Trophoblast cell (in vitro differentiated cells and primary cell): ENCODE data around the gene SEC22A.

ENCODE experiments used
- DNase-seq, 2 donors: peaks; one replicate each; pipeline ENCODE4 v3.0.0-alpha.2; 2016
- H2AFZ ChIP-seq: 2 replicates; pipeline ENCODE4 v1.6.1; 2013; ENCODE audit warnings: low read length, moderate library complexity, mild to moderate bottlenecking; ENCODE audit not compliant: insufficient read depth, poor library complexity
- H2AK5ac ChIP-seq: 2 replicates; pipeline ENCODE4 v1.6.1; 2013; ENCODE audit warnings: mild to moderate bottlenecking, low read length
- H2BK120ac ChIP-seq: 2 replicates; pipeline ENCODE4 v1.6.1; 2013; ENCODE audit warnings: low read length, mild to moderate bottlenecking, moderate library complexity; ENCODE audit not compliant: insufficient read depth, poor library complexity
- H2BK12ac ChIP-seq: 2 replicates; pipeline ENCODE4 v1.6.1; 2013; ENCODE audit warnings: mild to moderate bottlenecking, low read length, moderate library complexity
- H2BK5ac ChIP-seq: 2 replicates; pipeline ENCODE4 v1.6.1; 2013; ENCODE audit warnings: low read length, low read depth, moderate library complexity, mild to moderate bottlenecking; ENCODE audit not compliant: poor library complexity
- H3K14ac ChIP-seq: 2 replicates; pipeline ENCODE4 v1.6.1; 2013; ENCODE audit warnings: mild to moderate bottlenecking, low read length
- H3K18ac ChIP-seq: 2 replicates; pipeline ENCODE4 v1.6.1; 2013; ENCODE audit warnings: mild to moderate bottlenecking, low read length
- H3K23ac ChIP-seq: 2 replicates; pipeline ENCODE4 v1.6.1; 2013; ENCODE audit warnings: low read length
- H3K27ac ChIP-seq: 2 replicates; pipeline ENCODE4 v1.5.1; 2013; ENCODE audit warnings: low read depth, mild to moderate bottlenecking, inconsistent platforms, low read length, moderate library complexity
- H3K27me3 ChIP-seq: 2 replicates; pipeline ENCODE4 v1.6.1; 2013; ENCODE audit warnings: inconsistent platforms, mild to moderate bottlenecking, low read length, moderate library complexity; ENCODE audit not compliant: insufficient read depth
- H3K36me3 ChIP-seq, 2 experiments: 1 replicate in 1 of 2; 2 replicates in 1 of 2; pipeline ENCODE4 v1.6.1; 2013; ENCODE audit warnings: low read length in 2 of 2, mild to moderate bottlenecking in 2 of 2, moderate library complexity in 1 of 2; ENCODE audit not compliant: insufficient read depth in 2 of 2, control insufficient read depth in 1 of 2
- H3K4ac ChIP-seq: 2 replicates; pipeline ENCODE4 v1.6.1; 2013; ENCODE audit warnings: low read depth, mild to moderate bottlenecking, low read length, moderate library complexity
- H3K4me1 ChIP-seq, 2 experiments: 1 replicate in 1 of 2; 2 replicates in 1 of 2; pipeline ENCODE4 v1.6.1; 2013; ENCODE audit warnings: low read length in 2 of 2, mild to moderate bottlenecking in 2 of 2, moderate library complexity in 1 of 2; ENCODE audit not compliant: insufficient read depth in 2 of 2, control insufficient read depth in 1 of 2
- H3K4me2 ChIP-seq: 2 replicates; pipeline ENCODE4 v1.6.1; 2013; ENCODE audit warnings: inconsistent platforms, mild to moderate bottlenecking, low read length, moderate library complexity
- H3K4me3 ChIP-seq: 2 replicates; pipeline ENCODE4 v1.5.1; 2013; ENCODE audit warnings: mild to moderate bottlenecking, low read depth, low read length, inconsistent platforms
- H3K79me1 ChIP-seq: one replicate; pipeline ENCODE4 v1.6.1; 2013; ENCODE audit warnings: low read length
- H3K79me2 ChIP-seq: 2 replicates; pipeline ENCODE4 v1.6.1; 2013; ENCODE audit warnings: low read length, mild to moderate bottlenecking; ENCODE audit not compliant: control insufficient read depth, insufficient read depth, poor library complexity
- H3K9ac ChIP-seq: 2 replicates; pipeline ENCODE4 v1.6.1; 2013; ENCODE audit warnings: mild to moderate bottlenecking, low read length
- H3K9me3 ChIP-seq: 2 replicates; pipeline ENCODE4 v1.6.1; 2013; ENCODE audit warnings: low read depth, mild to moderate bottlenecking, control low read depth, inconsistent platforms, low read length; ENCODE audit not compliant: insufficient read depth
- H4K12ac ChIP-seq: 2 replicates; pipeline ENCODE4 v1.6.1; 2013; ENCODE audit warnings: low read depth, mild to moderate bottlenecking, low read length, moderate library complexity
- H4K8ac ChIP-seq: 2 replicates; pipeline ENCODE4 v1.6.1; 2013; ENCODE audit warnings: low read depth, mild to moderate bottlenecking, low read length, moderate library complexity
- H4K91ac ChIP-seq: one replicate; pipeline ENCODE4 v1.6.1; 2013; ENCODE audit warnings: low read depth, mild to moderate bottlenecking, low read length, moderate library complexity
- WGBS: extraction: QIAGEN DNeasy Blood & Tissue Kit; methylation state at CpG from one replicate; pipeline ENCODE4 v1.1.7; 2013; ENCODE audit warnings: missing lambda C conversion rate; ENCODE audit not compliant: insufficient read length, insufficient coverage; ENCODE audit errors: extremely low coverage; 5-methylcytosine and 5-hydroxymethylcytosine counted together

The SEC22A gene

DNA sequence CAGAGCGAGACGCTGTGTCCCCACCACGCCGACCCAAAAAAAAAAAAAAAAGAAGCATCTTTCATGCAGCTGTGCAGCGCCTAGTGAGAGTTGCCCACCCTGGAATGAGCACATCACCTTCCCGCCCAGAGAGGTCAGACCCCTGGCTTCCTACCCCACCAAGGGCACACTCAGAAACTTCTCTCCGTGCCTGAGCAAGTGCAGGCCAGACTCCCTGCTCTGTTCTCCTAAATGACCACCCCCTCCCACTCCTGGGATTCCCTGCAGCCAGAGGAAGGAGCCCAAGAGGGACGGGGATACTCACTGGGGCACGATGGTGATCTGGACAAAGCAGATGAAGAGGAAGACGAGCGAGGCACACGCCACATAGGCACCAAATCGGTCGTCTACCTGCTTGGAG, 116.0 kb downstream of the SEC22A start:
- H2AK5ac ChIP-seq, result no peak overlapping the region
- no peak overlapping the region for H2AFZ ChIP-seq
- no peak overlapping the region for H3K18ac ChIP-seq
- no peaks in the 10 kb centered on the region for H3K27me3 ChIP-seq
- no peak overlapping the region for H3K27ac ChIP-seq
- no peak overlapping the region for H3K4me3 ChIP-seq
- H2BK5ac ChIP-seq, result no peak overlapping the region
- peaks cover 2% of the 10 kb centered on the region for H3K9me3 ChIP-seq
- WGBS, result no CpG with 5 or more reads among the region's 14 CpGs
- no peak overlapping the region for H3K4me2 ChIP-seq
- no peak overlapping the region for H4K8ac ChIP-seq
- H3K4ac ChIP-seq, result no peak overlapping the region
- H3K9ac ChIP-seq, result no peak overlapping the region
- no peak overlapping the region for H4K91ac ChIP-seq
- H3K36me3 ChIP-seq, result no peaks in the 10 kb centered on the region
- no peak overlapping the region for H3K14ac ChIP-seq
- H3K23ac ChIP-seq, result no peak overlapping the region
- H3K79me1 ChIP-seq, result no peaks in the 10 kb centered on the region
- H2BK12ac ChIP-seq, result no peak overlapping the region
- no peak overlapping the region for H4K12ac ChIP-seq
- H2BK120ac ChIP-seq, result no peak overlapping the region
- no peaks in the 10 kb centered on the region for H3K79me2 ChIP-seq
- DNase-seq, result no peak
- H3K4me1 ChIP-seq, result no peaks in the 10 kb centered on the region

DNA sequence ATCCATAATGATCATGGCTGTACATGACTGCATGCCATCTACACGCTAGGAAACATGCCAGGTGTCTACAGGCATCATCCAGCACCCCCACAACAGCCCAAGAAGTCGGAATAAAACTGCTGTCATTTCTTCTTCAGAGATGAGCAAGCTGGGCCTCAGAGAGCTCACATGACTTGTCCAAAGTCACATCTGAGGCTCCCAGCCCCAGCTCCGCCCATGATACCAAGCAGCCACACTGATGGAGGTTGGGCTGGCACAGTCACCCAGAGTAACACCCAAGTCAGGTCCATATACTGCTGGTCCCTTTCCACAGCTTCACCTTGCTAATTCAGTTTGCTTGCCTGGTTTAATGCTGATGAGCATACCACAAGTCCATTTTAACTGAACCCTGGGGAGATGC, 116.6 kb downstream of the SEC22A start:
- Histone ChIP-seq H3K27me3 (no peaks in the 10 kb centered on the region), H3K4ac (no peak overlapping the region)

DNA sequence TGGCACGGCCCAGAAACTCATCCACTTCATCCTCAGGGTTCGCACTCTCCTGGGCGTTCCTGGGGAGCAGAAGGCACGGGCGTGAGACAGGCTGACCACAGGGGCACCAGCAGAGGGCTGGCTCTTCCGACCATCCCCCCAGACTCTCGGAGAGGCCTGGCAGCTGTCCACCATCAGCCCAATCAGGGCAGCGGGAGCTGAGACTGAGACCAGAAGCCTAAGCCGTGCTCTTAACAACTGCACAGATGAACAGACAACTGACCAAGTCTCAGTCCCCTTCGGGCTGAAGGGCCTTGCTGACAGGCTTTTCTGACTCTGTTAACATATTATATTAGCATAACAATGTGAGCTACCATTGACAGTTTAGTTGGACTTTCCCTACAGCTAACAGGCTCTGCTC, 118.0 kb downstream of the SEC22A start:
- Histone ChIP-seq H2BK5ac (no peak overlapping the region), H3K4ac (no peak overlapping the region), H3K4me3 (no peak overlapping the region), H3K18ac (no peak overlapping the region), H2BK12ac (no peak overlapping the region), H3K9me3 (peaks cover 2% of the 10 kb centered on the region), H3K36me3 (no peaks in the 10 kb centered on the region), H3K27me3 (no peaks in the 10 kb centered on the region), H4K91ac (no peak overlapping the region), H2AK5ac (no peak overlapping the region), H3K14ac (no peak overlapping the region), H3K4me2 (no peak overlapping the region), H2BK120ac (no peak overlapping the region), H3K79me1 (no peaks in the 10 kb centered on the region), H4K12ac (no peak overlapping the region), H3K9ac (no peak overlapping the region), H3K79me2 (no peaks in the 10 kb centered on the region), H3K23ac (no peak overlapping the region), H2AFZ (no peak overlapping the region), H3K27ac (no peak overlapping the region), H3K4me1 (no peaks in the 10 kb centered on the region), H4K8ac (no peak overlapping the region)
- DNase-seq, result no peak
- WGBS, result no CpG with 5 or more reads among the region's 10 CpGs

More for the DNA sequence above, 116.6 kb downstream of the SEC22A start:
- no peaks in the 10 kb centered on the region for H3K4me1 ChIP-seq
- no peak overlapping the region for H3K4me3 ChIP-seq
- no peak overlapping the region for H2BK12ac ChIP-seq
- peaks cover 2% of the 10 kb centered on the region for H3K9me3 ChIP-seq
- no peaks in the 10 kb centered on the region for H3K36me3 ChIP-seq
- H4K8ac ChIP-seq, result no peak overlapping the region
- H3K79me2 ChIP-seq, result no peaks in the 10 kb centered on the region
- no CpG with 5 or more reads among the region's 3 CpGs for WGBS
- H3K79me1 ChIP-seq, result no peaks in the 10 kb centered on the region
- H3K18ac ChIP-seq, result no peak overlapping the region
- no peak overlapping the region for H2AFZ ChIP-seq
- H2BK5ac ChIP-seq, result no peak overlapping the region
- H3K14ac ChIP-seq, result no peak overlapping the region
- H3K23ac ChIP-seq, result no peak overlapping the region
- no peak overlapping the region for H4K91ac ChIP-seq
- H3K4me2 ChIP-seq, result no peak overlapping the region
- no peak overlapping the region for H3K27ac ChIP-seq
- DNase-seq, result no peak
- H2AK5ac ChIP-seq, result no peak overlapping the region
- no peak overlapping the region for H4K12ac ChIP-seq
- no peak overlapping the region for H2BK120ac ChIP-seq
- no peak overlapping the region for H3K9ac ChIP-seq

DNA sequence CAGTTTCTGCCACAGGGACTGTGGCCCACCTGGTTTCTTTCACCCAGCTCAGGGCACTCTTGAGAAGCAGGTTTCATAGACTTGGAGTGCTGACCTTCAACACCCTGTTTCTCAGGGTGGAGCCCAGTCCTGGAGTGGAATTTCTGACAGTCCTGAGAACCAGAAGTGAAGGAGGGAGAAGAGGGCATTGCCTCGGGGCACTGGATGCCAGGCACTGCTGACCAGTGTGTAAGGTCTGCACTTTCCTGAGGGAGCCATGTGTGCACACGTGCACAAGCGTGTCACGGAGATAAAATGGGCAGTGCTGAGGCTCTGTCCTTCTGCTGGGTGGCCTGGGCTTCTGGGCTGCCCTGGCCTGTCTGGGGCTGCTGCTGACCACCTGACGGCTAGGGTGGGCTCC, 118.5 kb downstream of the SEC22A start:
- Histone ChIP-seq H3K4me1 (no peaks in the 10 kb centered on the region), H3K9me3 (peaks cover 2% of the 10 kb centered on the region), H2AFZ (no peak overlapping the region), H2BK5ac (no peak overlapping the region), H3K4me3 (no peak overlapping the region), H3K23ac (no peak overlapping the region), H2BK12ac (no peak overlapping the region), H3K79me2 (no peaks in the 10 kb centered on the region), H3K27me3 (no peaks in the 10 kb centered on the region), H4K91ac (no peak overlapping the region), H4K12ac (no peak overlapping the region), H3K79me1 (no peaks in the 10 kb centered on the region), H3K4me2 (no peak overlapping the region), H3K4ac (no peak overlapping the region), H3K9ac (no peak overlapping the region), H3K36me3 (no peaks in the 10 kb centered on the region), H3K18ac (no peak overlapping the region), H2AK5ac (no peak overlapping the region), H3K14ac (no peak overlapping the region), H4K8ac (no peak overlapping the region), H2BK120ac (no peak overlapping the region), H3K27ac (no peak overlapping the region)
- WGBS, result no CpG with 5 or more reads among the region's 5 CpGs
- no peak for DNase-seq
